Esophagus muscularis mucosa (tissue), 4 donors: ENCODE measurements around the gene MOAP1. TPM values are rescaled to one million over a fixed set of nuclear protein-coding genes. Genes with fewer than 3 reads are reported as not detected.
"Not testable (repeated sequence)": the region's sequence is repeated elsewhere in the genome, so short reads cannot be mapped to it uniquely, and the experiment has no call there.

ENCODE experiments used
- DNase-seq: peaks from one replicate; pipeline ENCODE4 v3.0.0-alpha.2; 2017; ENCODE audit errors: extremely low spot score
- H3K27ac ChIP-seq, 4 donors: fragments of 200-600 bp; sonication (generic); replicated peaks in 1 of 4; 1 replicate in 3 of 4; 2 replicates in 1 of 4; pipeline ENCODE4 v1.5.1; 2016 to 2019; ENCODE audit warnings: mild to moderate bottlenecking in 1 of 4
- H3K27me3 ChIP-seq, 4 donors: fragments of 200-600 bp; sonication (generic); one replicate each; pipeline versions ENCODE4 v1.5.1 to v1.6.0; 2016 to 2019
- H3K36me3 ChIP-seq, 4 donors: fragments of 200-600 bp; sonication (generic); one replicate each; pipeline ENCODE4 v1.5.1; 2016 to 2019
- H3K4me1 ChIP-seq, 4 donors: fragments of 200-600 bp; sonication (generic); one replicate each; pipeline ENCODE4 v1.5.1; 2016 to 2019
- H3K4me3 ChIP-seq, 4 donors: fragments of 200-600 bp; sonication (generic); 1 replicate in 2 of 4; 2 replicates in 2 of 4; pipeline ENCODE4 v1.5.1; 2016 to 2019; ENCODE audit warnings: mild to moderate bottlenecking in 4 of 4, moderate library complexity in 1 of 4
- H3K9me3 ChIP-seq, 4 donors: fragments of 200-600 bp; sonication (generic); 1 replicate in 3 of 4; 2 replicates in 1 of 4; pipeline ENCODE4 v1.5.1; 2016 to 2019
- EP300 ChIP-seq: sonication (generic); formaldehyde crosslinking; IDR thresholded peaks from one replicate; pipeline ENCODE4 v1.6.1; 2017; ENCODE audit warnings: antibody characterized with exemption
- POLR2A ChIP-seq: fragments of 450-650 bp; IDR thresholded peaks from one replicate; pipeline ENCODE4 v1.6.1; 2017; ENCODE audit warnings: antibody characterized with exemption, moderate library complexity, mild to moderate bottlenecking, low read depth
- POLR2AphosphoS5 ChIP-seq, 2 donors: sonication (generic); formaldehyde crosslinking; IDR thresholded peaks; one replicate each; pipeline ENCODE4 v1.6.1; 2017; ENCODE audit warnings: antibody characterized with exemption in 2 of 2
- WGBS: methylation state at CpG from one replicate; pipeline ENCODE4 v1.1.5; 2018; 5-methylcytosine and 5-hydroxymethylcytosine counted together
- intact Hi-C: fragments of 100-400 bp; cut with DNase I; formaldehyde crosslinking; loops from one replicate; pipeline ENCODE4 v1.15.1; 2023
- total RNA-seq, 4 donors: library from RNA; depleted of rRNA; stranded (reverse); fragments of >200 nt; gene quantifications; one replicate each; pipeline versions ENCODE4 v1.1.0 to v1.2.1, GENCODE V29; 2016
- TF ChIP-seq, protein P1 (sequence below), 3 experiments: fragments of 200-600 bp in 2 of 3; fragments of 450-650 bp in 1 of 3; sonication (generic) in 2 of 3; IDR thresholded peaks; one replicate each; pipeline ENCODE4 v1.5.1; 2017 to 2019; ENCODE audit warnings: antibody characterized with exemption in 3 of 3, mild to moderate bottlenecking in 2 of 3, moderate library complexity in 1 of 3

MOAP1 gene
- total RNA-seq, 4 donors from 2014 or later: 54.3 to 90.9 (median 61.7) TPM

DNA sequence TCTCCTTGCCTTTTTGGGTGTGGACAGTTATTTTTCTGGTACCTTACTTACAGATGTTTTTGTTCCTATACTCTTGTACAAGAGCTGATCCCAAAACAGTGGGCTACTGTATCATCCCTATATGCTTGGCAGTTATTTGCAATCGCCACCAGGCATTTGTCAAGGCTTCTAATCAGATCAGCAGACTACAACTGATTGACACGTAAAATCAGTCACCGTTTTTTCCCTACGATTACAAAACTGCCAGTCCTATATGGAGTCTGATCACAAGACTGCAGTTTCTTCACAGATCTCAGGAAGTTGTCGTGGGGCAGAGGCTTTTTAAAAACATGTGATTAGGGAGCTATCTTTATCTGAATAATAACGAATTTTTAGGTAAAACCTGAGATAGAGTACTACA is 1.8 kb upstream of the MOAP1 start:
- DNase-seq: no peak
- no peaks in the 10 kb centered on the region for H3K27me3 ChIP-seq
- H3K36me3 ChIP-seq: peaks cover 0 to 40% (median 27%) of the 10 kb centered on the region in 4 donors
- H3K27ac ChIP-seq: peak overlapping the region in 3 of 4 donors; percentile 93 to 98 (median 96)
- TF ChIP-seq EP300 (no peak), POLR2A (no peak), POLR2AphosphoS5 (IDR thresholded peaks at IDR 0.05) (no peak)
- TF ChIP-seq, protein P1, sequence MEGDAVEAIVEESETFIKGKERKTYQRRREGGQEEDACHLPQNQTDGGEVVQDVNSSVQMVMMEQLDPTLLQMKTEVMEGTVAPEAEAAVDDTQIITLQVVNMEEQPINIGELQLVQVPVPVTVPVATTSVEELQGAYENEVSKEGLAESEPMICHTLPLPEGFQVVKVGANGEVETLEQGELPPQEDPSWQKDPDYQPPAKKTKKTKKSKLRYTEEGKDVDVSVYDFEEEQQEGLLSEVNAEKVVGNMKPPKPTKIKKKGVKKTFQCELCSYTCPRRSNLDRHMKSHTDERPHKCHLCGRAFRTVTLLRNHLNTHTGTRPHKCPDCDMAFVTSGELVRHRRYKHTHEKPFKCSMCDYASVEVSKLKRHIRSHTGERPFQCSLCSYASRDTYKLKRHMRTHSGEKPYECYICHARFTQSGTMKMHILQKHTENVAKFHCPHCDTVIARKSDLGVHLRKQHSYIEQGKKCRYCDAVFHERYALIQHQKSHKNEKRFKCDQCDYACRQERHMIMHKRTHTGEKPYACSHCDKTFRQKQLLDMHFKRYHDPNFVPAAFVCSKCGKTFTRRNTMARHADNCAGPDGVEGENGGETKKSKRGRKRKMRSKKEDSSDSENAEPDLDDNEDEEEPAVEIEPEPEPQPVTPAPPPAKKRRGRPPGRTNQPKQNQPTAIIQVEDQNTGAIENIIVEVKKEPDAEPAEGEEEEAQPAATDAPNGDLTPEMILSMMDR (IDR thresholded peaks at IDR 0.05): no peak
- intact Hi-C loops: no loop called here
- no peaks in the 10 kb centered on the region for H3K9me3 ChIP-seq
- peak overlapping the region in 1 of 4 donors; percentile 90 for H3K4me3 ChIP-seq
- 67% methylated on average over 6 of the region's 6 CpGs for WGBS
- peaks cover 21 to 36% (median 33%) of the 10 kb centered on the region in 4 donors for H3K4me1 ChIP-seq

DNA sequence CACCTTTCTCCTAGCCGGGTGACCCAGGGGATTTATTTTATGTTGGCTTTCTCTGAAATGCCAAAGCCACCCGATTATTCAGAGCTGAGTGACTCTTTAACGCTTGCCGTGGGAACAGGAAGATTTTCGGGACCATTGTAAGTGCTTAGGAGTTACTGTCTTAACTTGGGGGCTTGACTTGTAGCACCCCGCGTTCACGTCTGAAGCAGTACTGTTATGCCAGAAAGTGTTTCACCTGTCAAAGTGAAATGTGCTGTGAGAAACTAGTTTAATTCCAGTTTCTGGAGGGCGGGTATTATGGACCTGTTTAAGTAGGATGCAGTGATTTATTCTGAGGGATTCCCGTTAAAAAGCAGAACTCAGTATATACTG is 638 bp upstream of the MOAP1 start:
- Histone ChIP-seq H3K9me3 (no peaks in the 10 kb centered on the region), H3K27ac (peak overlapping the region; percentile 93 to 98 (median 96)), H3K4me3 (peak overlapping the region; percentile 75 to 96 (median 86)), H3K27me3 (no peaks in the 10 kb centered on the region), H3K36me3 (peaks cover 0 to 41% (median 28%) of the 10 kb centered on the region in 4 donors), H3K4me1 (peaks cover 21 to 36% (median 33%) of the 10 kb centered on the region in 4 donors)
- intact Hi-C loops: no loop called here
- WGBS: 0% methylated on average over 8 of the region's 10 CpGs
- TF ChIP-seq POLR2AphosphoS5 (IDR thresholded peaks at IDR 0.05): no peak
- no peak for TF ChIP-seq EP300
- TF ChIP-seq POLR2A: no peak
- TF ChIP-seq, protein P1 (IDR thresholded peaks at IDR 0.05): no peak
- DNase-seq: no peak

DNA sequence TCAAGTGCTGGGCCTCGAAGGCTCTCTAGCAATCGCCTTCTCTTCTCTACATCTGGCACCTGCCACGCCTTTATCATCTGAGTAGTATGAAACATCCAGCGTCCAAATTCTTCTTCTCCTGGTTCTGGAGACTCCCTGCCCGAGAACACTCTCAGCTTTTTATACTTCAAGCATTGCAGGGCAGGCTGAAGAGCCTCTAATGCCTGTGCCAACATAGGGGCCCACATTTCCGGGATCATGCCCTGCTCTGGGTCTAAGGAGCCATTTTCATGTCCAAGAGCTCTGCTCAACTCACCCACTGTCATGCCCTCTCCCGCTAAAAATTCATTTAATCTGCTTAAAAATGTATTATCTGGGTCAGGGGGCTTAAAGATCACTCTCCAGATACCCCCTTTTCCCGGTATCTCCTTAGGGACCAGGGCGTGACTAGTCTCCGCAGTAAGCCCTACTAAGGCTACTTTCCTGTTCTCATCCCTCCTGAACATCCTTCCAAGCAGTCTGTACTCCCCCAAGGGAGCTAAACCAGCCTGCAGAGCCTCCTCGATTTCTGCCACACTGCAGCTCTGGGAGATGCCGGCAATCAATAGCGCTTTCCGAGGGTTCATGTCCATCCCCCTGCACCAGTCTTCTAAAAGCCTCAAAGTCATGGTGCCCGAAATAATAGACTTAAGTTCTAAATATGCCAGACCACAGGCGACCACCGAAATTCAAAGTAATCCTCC is 940 bp downstream of the MOAP1 start:
- peaks cover 21 to 36% (median 33%) of the 10 kb centered on the region in 4 donors for H3K4me1 ChIP-seq
- peak overlapping the region; percentile 75 to 96 (median 86) for H3K4me3 ChIP-seq
- 45% methylated on average over 17 of the region's 17 CpGs for WGBS
- no peaks in the 10 kb centered on the region for H3K9me3 ChIP-seq
- H3K36me3 ChIP-seq: peaks cover 0 to 38% (median 26%) of the 10 kb centered on the region in 4 donors
- TF ChIP-seq EP300 (no peak), POLR2A (no peak), POLR2AphosphoS5 (IDR thresholded peaks at IDR 0.05) (no peak)
- TF ChIP-seq, protein P1 (IDR thresholded peaks at IDR 0.05): no peak
- DNase-seq: no peak
- intact Hi-C loops: no loop called here
- H3K27ac ChIP-seq: peak overlapping the region; percentile 93 to 98 (median 96)
- H3K27me3 ChIP-seq: no peaks in the 10 kb centered on the region

DNA sequence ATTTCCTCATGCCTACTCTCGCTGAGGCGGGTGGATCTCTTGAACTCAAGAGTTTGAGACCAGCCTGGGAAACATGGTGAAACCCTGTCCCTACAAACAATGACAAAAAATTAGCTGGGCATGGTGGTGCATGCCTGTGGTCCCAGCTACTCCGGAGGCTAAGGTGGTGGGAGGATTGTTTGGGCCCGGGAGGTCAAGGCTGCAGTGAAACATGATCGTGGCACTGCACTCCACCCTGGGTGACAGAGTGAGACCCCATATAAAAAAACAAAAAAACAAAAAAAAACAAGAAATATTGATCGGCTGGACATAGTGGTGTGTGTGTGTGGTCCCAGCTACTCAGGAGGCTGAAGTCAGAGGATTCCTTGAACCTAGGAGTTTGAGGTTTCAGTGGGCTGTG is 9.2 kb downstream of the MOAP1 start:
- H3K36me3 ChIP-seq: no peaks in the 10 kb centered on the region
- TF ChIP-seq, protein P1 (IDR thresholded peaks at IDR 0.05): no peak
- H3K9me3 ChIP-seq: no peaks in the 10 kb centered on the region
- H3K27ac ChIP-seq: no peak overlapping the region
- intact Hi-C loops: no loop called here
- H3K4me3 ChIP-seq: no peak overlapping the region
- no peak for DNase-seq
- no peaks in the 10 kb centered on the region for H3K4me1 ChIP-seq
- 80% methylated on average over 6 of the region's 6 CpGs for WGBS
- H3K27me3 ChIP-seq: no peaks in the 10 kb centered on the region

DNA sequence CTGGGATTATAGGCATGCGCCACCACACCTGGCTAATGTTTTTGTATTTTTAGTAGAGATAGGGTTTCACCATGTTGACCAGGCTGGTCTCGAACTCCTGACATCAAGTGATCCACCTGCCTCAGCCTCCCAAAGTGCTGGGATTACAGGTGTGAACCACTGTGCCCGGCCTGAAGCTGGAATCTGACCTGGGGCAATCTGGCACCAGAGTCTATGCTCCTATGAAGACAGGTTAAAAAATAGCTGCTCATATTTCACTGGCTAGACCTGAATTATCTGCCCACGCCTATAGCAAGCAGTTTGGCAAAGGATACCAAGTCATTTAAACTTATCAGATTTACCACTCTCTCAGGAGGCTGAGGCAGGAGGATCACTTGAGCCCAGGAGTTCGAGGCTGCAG is 10.0 kb downstream of the MOAP1 start:
- WGBS: 78% methylated on average over 4 of the region's 5 CpGs
- DNase-seq, H3K4me3 ChIP-seq, H3K9me3 ChIP-seq, H3K4me1 ChIP-seq, H3K36me3 ChIP-seq, H3K27me3 ChIP-seq, H3K27ac ChIP-seq, intact Hi-C loops: not testable (repeated sequence)
